Liver (tissue), 9 donors: ENCODE data around the gene NELFCD. TPM values are rescaled to one million over a fixed set of nuclear protein-coding genes. Genes with fewer than 3 reads are reported as not detected.
A peak's percentile ranks its signal among the peaks of the same experiment; 100 is the strongest.

Experiments used
- DNase-seq: peaks from one replicate; pipeline ENCODE4 v3.0.0-alpha.2; 2017; ENCODE audit warnings: low spot score
- H3K27ac ChIP-seq, 2 donors: one replicate each; pipeline ENCODE4 v1.7.0; 2013; ENCODE audit warnings: inconsistent platforms in 2 of 2, low read length in 2 of 2, control low read depth in 1 of 2, low read depth in 1 of 2, mild to moderate bottlenecking in 1 of 2
- H3K27me3 ChIP-seq, 4 donors: one replicate each; pipeline versions ENCODE4 v1.6.1 to v1.7.0; 2013; ENCODE audit warnings: low read length in 3 of 4, inconsistent platforms in 1 of 4, mild to moderate bottlenecking in 1 of 4, moderate library complexity in 1 of 4; ENCODE audit not compliant: control insufficient read depth in 4 of 4, insufficient read depth in 4 of 4
- H3K36me3 ChIP-seq, 4 donors: one replicate each; pipeline versions ENCODE4 v1.6.1 to v1.7.0; 2013; ENCODE audit warnings: low read length in 3 of 4, mild to moderate bottlenecking in 3 of 4, low read depth in 1 of 4, moderate library complexity in 1 of 4; ENCODE audit not compliant: control insufficient read depth in 4 of 4, insufficient read depth in 3 of 4
- H3K4me1 ChIP-seq, 4 donors: one replicate each; pipeline versions ENCODE4 v1.6.1 to v1.7.0; 2013; ENCODE audit warnings: low read length in 3 of 4, mild to moderate bottlenecking in 3 of 4, moderate library complexity in 1 of 4; ENCODE audit not compliant: control insufficient read depth in 4 of 4, insufficient read depth in 4 of 4
- H3K4me3 ChIP-seq, 3 donors: one replicate each; pipeline versions ENCODE4 v1.6.1 to v1.7.0; 2013; ENCODE audit warnings: low read length in 3 of 3, control low read depth in 1 of 3, low read depth in 1 of 3, mild to moderate bottlenecking in 1 of 3
- H3K9ac ChIP-seq, 2 donors: one replicate each; pipeline ENCODE4 v1.7.0; 2013; ENCODE audit warnings: low read length in 2 of 2, mild to moderate bottlenecking in 2 of 2, moderate library complexity in 2 of 2, control low read depth in 1 of 2, low read depth in 1 of 2
- H3K9me3 ChIP-seq, 4 donors: one replicate each; pipeline versions ENCODE4 v1.6.1 to v1.7.0; 2013; ENCODE audit warnings: low read length in 3 of 4; ENCODE audit not compliant: control insufficient read depth in 4 of 4
- ATF3 ChIP-seq: IDR thresholded peaks from 2 replicates; pipeline ENCODE4 v1.6.1; 2016; ENCODE audit warnings: antibody characterized with exemption
- EGR1 ChIP-seq, 2 donors: IDR thresholded peaks; 2 replicates each; pipeline ENCODE4 v1.6.1; 2016 to 2018; ENCODE audit warnings: antibody characterized with exemption in 2 of 2, low read depth in 2 of 2
- FOXA1 ChIP-seq: IDR thresholded peaks from 2 replicates; pipeline ENCODE4 v1.6.1; 2016; ENCODE audit warnings: antibody characterized with exemption
- FOXA2 ChIP-seq: IDR thresholded peaks from 2 replicates; pipeline ENCODE4 v1.6.1; 2016; ENCODE audit warnings: antibody characterized with exemption
- GABPA ChIP-seq, 2 donors: IDR thresholded peaks in 1 of 2; conservative IDR thresholded peaks in 1 of 2; 2 replicates each; pipeline ENCODE4 v1.6.1; 2016; ENCODE audit warnings: antibody characterized with exemption in 2 of 2, mild to moderate bottlenecking in 1 of 2, moderate library complexity in 1 of 2
- HNF4A ChIP-seq, 2 donors: conservative IDR thresholded peaks; 2 replicates each; pipeline ENCODE4 v1.6.1; 2016; ENCODE audit warnings: antibody characterized with exemption in 2 of 2, mild to moderate bottlenecking in 2 of 2
- HNF4G ChIP-seq: IDR thresholded peaks from 2 replicates; pipeline ENCODE4 v1.6.1; 2016; ENCODE audit warnings: antibody characterized with exemption
- JUND ChIP-seq, 2 donors: IDR thresholded peaks; 2 replicates each; pipeline ENCODE4 v1.6.1; 2016; ENCODE audit warnings: antibody characterized with exemption in 2 of 2
- NR2F2 ChIP-seq: IDR thresholded peaks from 2 replicates; pipeline ENCODE4 v1.6.1; 2016; ENCODE audit warnings: antibody characterized with exemption
- RAD21 ChIP-seq, 2 donors: IDR thresholded peaks; 2 replicates each; pipeline ENCODE4 v1.6.1; 2016; ENCODE audit warnings: antibody characterized with exemption in 2 of 2, mild to moderate bottlenecking in 2 of 2
- RXRA ChIP-seq, 2 donors: IDR thresholded peaks; 2 replicates each; pipeline ENCODE4 v1.6.1; 2017 to 2018; ENCODE audit warnings: antibody characterized with exemption in 2 of 2, mild to moderate bottlenecking in 1 of 2
- SP1 ChIP-seq: IDR thresholded peaks from 2 replicates; pipeline ENCODE4 v1.6.1; 2018; ENCODE audit warnings: antibody characterized with exemption, mild to moderate bottlenecking
- TAF1 ChIP-seq: conservative IDR thresholded peaks from 2 replicates; pipeline ENCODE4 v1.6.1; 2016; ENCODE audit warnings: antibody characterized with exemption, mild to moderate bottlenecking
- YY1 ChIP-seq: IDR thresholded peaks from 2 replicates; pipeline ENCODE4 v1.6.1; 2016; ENCODE audit warnings: antibody characterized with exemption, mild to moderate bottlenecking
- WGBS: extraction: QIAGEN DNeasy Blood & Tissue Kit; methylation state at CpG from one replicate; pipeline ENCODE4 v1.1.7; 2013; 5-methylcytosine and 5-hydroxymethylcytosine counted together
- polyA plus RNA-seq, 2 donors: library from polyadenylated mRNA; stranded (reverse) in 1 of 2; unstranded in 1 of 2; fragments of 200-250 nt in 1 of 2; fragments of >200 nt in 1 of 2; fragmentation: Nextera tagmentation in 1 of 2; extraction: Ambion mirVana in 1 of 2; gene quantifications; one replicate each; pipeline versions ENCODE4 v1.2.1 to v1.2.3, GENCODE V29; 2013 to 2015
- total RNA-seq, 2 donors: library from RNA; depleted of rRNA; stranded (reverse); fragments of >200 nt; gene quantifications; one replicate each; pipeline ENCODE4 v1.2.3, GENCODE V29; 2014
- TF ChIP-seq, protein P1 (sequence below): IDR thresholded peaks from 2 replicates; pipeline ENCODE4 v1.6.1; 2016; ENCODE audit warnings: antibody characterized with exemption
- TF ChIP-seq, protein P2 (sequence below): IDR thresholded peaks from 2 replicates; pipeline ENCODE4 v1.6.1; 2016; ENCODE audit warnings: antibody characterized with exemption, mild to moderate bottlenecking
- TF ChIP-seq, protein P3 (sequence below): IDR thresholded peaks from 2 replicates; pipeline ENCODE4 v1.6.1; 2016; ENCODE audit warnings: antibody characterized with exemption
- TF ChIP-seq, protein P4 (sequence below): fragments of 150-350 bp; IDR thresholded peaks from 2 replicates; pipeline ENCODE4 v1.5.1; 2017; ENCODE audit warnings: improper control_type of control experiment, low read depth, low read length; ENCODE audit not compliant: missing input control
- donor health status: healthy.
- donor health status: healthy.
- donor health status: healthy.
- donor health status: healthy.
- donor health status: healthy.

The NELFCD gene
- total and polyA plus RNA-seq, 4 donors, result 28.1 to 39.8 (median 37.0) TPM

- no peaks in the 10 kb centered on the region for H3K27me3 ChIP-seq
- 89% methylated on average over 5 of the region's 5 CpGs for WGBS
Measured at GRCh38 chr20:59020938-59021551, 40.0 kb downstream of the NELFCD start.

GRCh38 chr20:59022754-59023153 lies 41.7 kb downstream of the NELFCD start:
- H3K9ac ChIP-seq, result no peak overlapping the region
- H3K4me3 ChIP-seq, result no peak overlapping the region
- H3K4me1 ChIP-seq, result peaks cover 3 to 19% (median 7%) of the 10 kb centered on the region in 4 donors
- TF ChIP-seq HNF4A (conservative IDR thresholded peaks at IDR 0.05), result no peak
- no peak for TF ChIP-seq RAD21 (IDR thresholded peaks at IDR 0.05)
- no peak for TF ChIP-seq JUND (IDR thresholded peaks at IDR 0.05)
- DNase-seq, result no peak
- H3K27ac ChIP-seq, result no peak overlapping the region
- peaks cover 6 to 30% (median 12%) of the 10 kb centered on the region in 4 donors for H3K36me3 ChIP-seq
- WGBS, result 97% methylated on average over 15 of the region's 15 CpGs
- H3K9me3 ChIP-seq, result no peaks in the 10 kb centered on the region
- no peaks in the 10 kb centered on the region for H3K27me3 ChIP-seq

More at GRCh38 chr20:59020938-59021551, 40.0 kb downstream of the NELFCD start:
- Histone ChIP-seq H3K27ac (no peak overlapping the region), H3K4me1 (peaks cover 3 to 11% (median 7%) of the 10 kb centered on the region in 4 donors), H3K9ac (no peak overlapping the region), H3K9me3 (no peaks in the 10 kb centered on the region), H3K36me3 (peaks cover 2 to 22% (median 9%) of the 10 kb centered on the region in 4 donors), H3K4me3 (no peak overlapping the region)
- no peak for DNase-seq
- TF ChIP-seq, protein P1, sequence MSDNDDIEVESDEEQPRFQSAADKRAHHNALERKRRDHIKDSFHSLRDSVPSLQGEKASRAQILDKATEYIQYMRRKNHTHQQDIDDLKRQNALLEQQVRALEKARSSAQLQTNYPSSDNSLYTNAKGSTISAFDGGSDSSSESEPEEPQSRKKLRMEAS, result no peak

- Histone ChIP-seq H3K27ac (peak overlapping the region in 1 of 2 donors; percentile 1), H3K9ac (no peak overlapping the region), H3K9me3 (no peaks in the 10 kb centered on the region), H3K36me3 (peaks cover 6 to 33% (median 18%) of the 10 kb centered on the region in 4 donors), H3K4me3 (no peak overlapping the region), H3K27me3 (no peaks in the 10 kb centered on the region), H3K4me1 (peaks cover 3 to 21% (median 7%) of the 10 kb centered on the region in 4 donors)
- TF ChIP-seq, protein P2, sequence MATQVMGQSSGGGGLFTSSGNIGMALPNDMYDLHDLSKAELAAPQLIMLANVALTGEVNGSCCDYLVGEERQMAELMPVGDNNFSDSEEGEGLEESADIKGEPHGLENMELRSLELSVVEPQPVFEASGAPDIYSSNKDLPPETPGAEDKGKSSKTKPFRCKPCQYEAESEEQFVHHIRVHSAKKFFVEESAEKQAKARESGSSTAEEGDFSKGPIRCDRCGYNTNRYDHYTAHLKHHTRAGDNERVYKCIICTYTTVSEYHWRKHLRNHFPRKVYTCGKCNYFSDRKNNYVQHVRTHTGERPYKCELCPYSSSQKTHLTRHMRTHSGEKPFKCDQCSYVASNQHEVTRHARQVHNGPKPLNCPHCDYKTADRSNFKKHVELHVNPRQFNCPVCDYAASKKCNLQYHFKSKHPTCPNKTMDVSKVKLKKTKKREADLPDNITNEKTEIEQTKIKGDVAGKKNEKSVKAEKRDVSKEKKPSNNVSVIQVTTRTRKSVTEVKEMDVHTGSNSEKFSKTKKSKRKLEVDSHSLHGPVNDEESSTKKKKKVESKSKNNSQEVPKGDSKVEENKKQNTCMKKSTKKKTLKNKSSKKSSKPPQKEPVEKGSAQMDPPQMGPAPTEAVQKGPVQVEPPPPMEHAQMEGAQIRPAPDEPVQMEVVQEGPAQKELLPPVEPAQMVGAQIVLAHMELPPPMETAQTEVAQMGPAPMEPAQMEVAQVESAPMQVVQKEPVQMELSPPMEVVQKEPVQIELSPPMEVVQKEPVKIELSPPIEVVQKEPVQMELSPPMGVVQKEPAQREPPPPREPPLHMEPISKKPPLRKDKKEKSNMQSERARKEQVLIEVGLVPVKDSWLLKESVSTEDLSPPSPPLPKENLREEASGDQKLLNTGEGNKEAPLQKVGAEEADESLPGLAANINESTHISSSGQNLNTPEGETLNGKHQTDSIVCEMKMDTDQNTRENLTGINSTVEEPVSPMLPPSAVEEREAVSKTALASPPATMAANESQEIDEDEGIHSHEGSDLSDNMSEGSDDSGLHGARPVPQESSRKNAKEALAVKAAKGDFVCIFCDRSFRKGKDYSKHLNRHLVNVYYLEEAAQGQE, result no peak
- TF ChIP-seq TAF1 (no peak), SP1 (no peak), YY1 (no peak), HNF4G (no peak), HNF4A (conservative IDR thresholded peaks at IDR 0.05) (no peak), ATF3 (no peak), GABPA (IDR thresholded peaks at IDR 0.05 in 1 of 2, conservative IDR thresholded peaks at IDR 0.05 in 1 of 2) (no peak), RXRA (IDR thresholded peaks at IDR 0.05) (no peak), JUND (IDR thresholded peaks at IDR 0.05) (no peak), NR2F2 (no peak), FOXA1 (no peak), RAD21 (IDR thresholded peaks at IDR 0.05) (no peak), EGR1 (IDR thresholded peaks at IDR 0.05; ENCODE audit: low read depth in 2 of 2) (no peak), FOXA2 (no peak)
- TF ChIP-seq, protein P1, result no peak
- TF ChIP-seq, protein P3, sequence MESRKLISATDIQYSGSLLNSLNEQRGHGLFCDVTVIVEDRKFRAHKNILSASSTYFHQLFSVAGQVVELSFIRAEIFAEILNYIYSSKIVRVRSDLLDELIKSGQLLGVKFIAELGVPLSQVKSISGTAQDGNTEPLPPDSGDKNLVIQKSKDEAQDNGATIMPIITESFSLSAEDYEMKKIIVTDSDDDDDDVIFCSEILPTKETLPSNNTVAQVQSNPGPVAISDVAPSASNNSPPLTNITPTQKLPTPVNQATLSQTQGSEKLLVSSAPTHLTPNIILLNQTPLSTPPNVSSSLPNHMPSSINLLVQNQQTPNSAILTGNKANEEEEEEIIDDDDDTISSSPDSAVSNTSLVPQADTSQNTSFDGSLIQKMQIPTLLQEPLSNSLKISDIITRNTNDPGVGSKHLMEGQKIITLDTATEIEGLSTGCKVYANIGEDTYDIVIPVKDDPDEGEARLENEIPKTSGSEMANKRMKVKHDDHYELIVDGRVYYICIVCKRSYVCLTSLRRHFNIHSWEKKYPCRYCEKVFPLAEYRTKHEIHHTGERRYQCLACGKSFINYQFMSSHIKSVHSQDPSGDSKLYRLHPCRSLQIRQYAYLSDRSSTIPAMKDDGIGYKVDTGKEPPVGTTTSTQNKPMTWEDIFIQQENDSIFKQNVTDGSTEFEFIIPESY, result no peak
- TF ChIP-seq, protein P4, sequence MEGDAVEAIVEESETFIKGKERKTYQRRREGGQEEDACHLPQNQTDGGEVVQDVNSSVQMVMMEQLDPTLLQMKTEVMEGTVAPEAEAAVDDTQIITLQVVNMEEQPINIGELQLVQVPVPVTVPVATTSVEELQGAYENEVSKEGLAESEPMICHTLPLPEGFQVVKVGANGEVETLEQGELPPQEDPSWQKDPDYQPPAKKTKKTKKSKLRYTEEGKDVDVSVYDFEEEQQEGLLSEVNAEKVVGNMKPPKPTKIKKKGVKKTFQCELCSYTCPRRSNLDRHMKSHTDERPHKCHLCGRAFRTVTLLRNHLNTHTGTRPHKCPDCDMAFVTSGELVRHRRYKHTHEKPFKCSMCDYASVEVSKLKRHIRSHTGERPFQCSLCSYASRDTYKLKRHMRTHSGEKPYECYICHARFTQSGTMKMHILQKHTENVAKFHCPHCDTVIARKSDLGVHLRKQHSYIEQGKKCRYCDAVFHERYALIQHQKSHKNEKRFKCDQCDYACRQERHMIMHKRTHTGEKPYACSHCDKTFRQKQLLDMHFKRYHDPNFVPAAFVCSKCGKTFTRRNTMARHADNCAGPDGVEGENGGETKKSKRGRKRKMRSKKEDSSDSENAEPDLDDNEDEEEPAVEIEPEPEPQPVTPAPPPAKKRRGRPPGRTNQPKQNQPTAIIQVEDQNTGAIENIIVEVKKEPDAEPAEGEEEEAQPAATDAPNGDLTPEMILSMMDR, result no peak
- 81% methylated on average over 13 of the region's 13 CpGs for WGBS
- DNase-seq, result no peak
Measured at GRCh38 chr20:59023616-59024015, 42.6 kb downstream of the NELFCD start.
